ENCODE data around the gene TRAPPC3. TPM values are rescaled to one million over a fixed set of nuclear protein-coding genes. Genes with fewer than 3 reads are reported as not detected.

TRAPPC3 gene
- polyA plus RNA-seq, 1 donor (not counting 4 experiments of a cell fraction or from before 2014, with no cell fraction given), result 173 TPM

- Histone ChIP-seq H3K9ac (ENCODE audit: control insufficient read depth, extremely low read depth, insufficient read depth, low read length) (peak overlapping the region; percentile 88), H3K4me3 (ENCODE audit: control insufficient read depth in 2 of 3, extremely low read depth in 1 of 3, insufficient read depth in 2 of 3, low read depth in 1 of 3, low read length in 3 of 3) (peak overlapping the region; percentile 31 to 59 (median 56)), H4K20me1 (ENCODE audit: control insufficient read depth, extremely low read depth, insufficient read depth, low read length) (peaks cover 8% of the 10 kb centered on the region), H3K27ac (ENCODE audit: control insufficient read depth, insufficient read depth, low read length) (peak overlapping the region; percentile 98), H3K4me1 (ENCODE audit: control insufficient read depth, extremely low read depth, insufficient read depth, low read length) (peaks cover 77% of the 10 kb centered on the region), H3K4me2 (ENCODE audit: control insufficient read depth, extremely low read depth, insufficient read depth, low read depth, low read length) (peak overlapping the region; percentile 95), H3K9me1 (ENCODE audit: control insufficient read depth, extremely low read depth, insufficient read depth, low read length) (no peaks in the 10 kb centered on the region), H3K36me3 (ENCODE audit: control insufficient read depth in 2 of 2, extremely low read depth in 1 of 2, insufficient read depth in 2 of 2, low read length in 2 of 2) (peaks cover 6 to 51% of the 10 kb centered on the region in 2 experiments), H3K9me3 (ENCODE audit: control insufficient read depth, low read depth, low read length) (no peaks in the 10 kb centered on the region), H3K79me2 (ENCODE audit: control insufficient read depth, insufficient read depth, low read length) (peaks cover 98% of the 10 kb centered on the region), H3K27me3 (ENCODE audit: control insufficient read depth, extremely low read depth, insufficient read depth, low read length) (no peaks in the 10 kb centered on the region), H2AFZ (ENCODE audit: control insufficient read depth, low read length) (no peak overlapping the region)
- no peak for TF ChIP-seq EZH2 (IDR thresholded peaks at IDR 0.05; ENCODE audit: low read length)
- TF ChIP-seq, protein P1, sequence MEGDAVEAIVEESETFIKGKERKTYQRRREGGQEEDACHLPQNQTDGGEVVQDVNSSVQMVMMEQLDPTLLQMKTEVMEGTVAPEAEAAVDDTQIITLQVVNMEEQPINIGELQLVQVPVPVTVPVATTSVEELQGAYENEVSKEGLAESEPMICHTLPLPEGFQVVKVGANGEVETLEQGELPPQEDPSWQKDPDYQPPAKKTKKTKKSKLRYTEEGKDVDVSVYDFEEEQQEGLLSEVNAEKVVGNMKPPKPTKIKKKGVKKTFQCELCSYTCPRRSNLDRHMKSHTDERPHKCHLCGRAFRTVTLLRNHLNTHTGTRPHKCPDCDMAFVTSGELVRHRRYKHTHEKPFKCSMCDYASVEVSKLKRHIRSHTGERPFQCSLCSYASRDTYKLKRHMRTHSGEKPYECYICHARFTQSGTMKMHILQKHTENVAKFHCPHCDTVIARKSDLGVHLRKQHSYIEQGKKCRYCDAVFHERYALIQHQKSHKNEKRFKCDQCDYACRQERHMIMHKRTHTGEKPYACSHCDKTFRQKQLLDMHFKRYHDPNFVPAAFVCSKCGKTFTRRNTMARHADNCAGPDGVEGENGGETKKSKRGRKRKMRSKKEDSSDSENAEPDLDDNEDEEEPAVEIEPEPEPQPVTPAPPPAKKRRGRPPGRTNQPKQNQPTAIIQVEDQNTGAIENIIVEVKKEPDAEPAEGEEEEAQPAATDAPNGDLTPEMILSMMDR (optimal IDR thresholded peaks at IDR 0.05 in 1 of 3, IDR thresholded peaks at IDR 0.05 in 1 of 3, conservative IDR thresholded peaks at IDR 0.05 in 1 of 3; ENCODE audit: extremely low read depth in 1 of 3, insufficient read depth in 2 of 3, low read length in 3 of 3), result peak; percentile 23 to 50 (median 31)
- DNase-seq (ENCODE audit: low read depth, low spot score) (no peak), FAIRE-seq (no peak)
- dilution Hi-C loops (cut with MboI; ENCODE audit: extremely low pct_ligation_motif_present, low sequenced_read_pairs), result no loop called here
Observed at GRCh38 chr1:36160949-36161485, 11.7 kb upstream of the TRAPPC3 start.

DNA sequence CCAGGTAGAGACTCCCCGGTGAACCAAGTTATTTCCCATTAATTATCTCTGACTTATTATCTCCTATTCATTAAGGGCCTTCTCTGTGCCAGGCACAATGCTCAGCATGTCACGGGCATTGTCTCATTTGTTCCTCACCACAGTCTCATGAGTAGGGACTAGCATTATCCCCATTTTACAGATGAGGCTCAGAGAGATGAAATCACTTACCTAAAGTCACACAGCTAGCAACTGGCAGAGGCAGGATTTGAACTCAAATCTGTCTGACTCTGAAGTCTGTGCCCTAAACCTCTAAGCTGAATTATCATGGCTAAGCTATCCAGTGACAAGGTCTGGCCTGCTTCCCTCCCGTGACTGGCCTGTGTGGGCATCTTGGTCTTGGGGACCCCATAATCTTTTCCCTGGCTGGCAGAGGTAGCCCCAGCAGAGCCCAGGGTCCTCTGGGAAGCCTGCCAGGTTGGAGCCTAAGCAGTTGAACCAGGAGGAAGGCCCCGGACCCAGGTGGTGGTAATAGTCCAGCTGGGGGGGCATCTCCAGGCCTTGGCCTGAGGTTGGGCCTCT lies 11.2 kb upstream of the TRAPPC3 start:
- H4K20me1 ChIP-seq (ENCODE audit: control insufficient read depth, extremely low read depth, insufficient read depth, low read length), result peaks cover 8% of the 10 kb centered on the region
- TF ChIP-seq, protein P1 (optimal IDR thresholded peaks at IDR 0.05 in 1 of 3, IDR thresholded peaks at IDR 0.05 in 1 of 3, conservative IDR thresholded peaks at IDR 0.05 in 1 of 3; ENCODE audit: extremely low read depth in 1 of 3, insufficient read depth in 2 of 3, low read length in 3 of 3), result no peak
- H3K4me2 ChIP-seq (ENCODE audit: control insufficient read depth, extremely low read depth, insufficient read depth, low read depth, low read length), result peak overlapping the region; percentile 95
- no peak for FAIRE-seq
- H3K27me3 ChIP-seq (ENCODE audit: control insufficient read depth, extremely low read depth, insufficient read depth, low read length), result no peaks in the 10 kb centered on the region
- peak overlapping the region; percentile 88 for H3K9ac ChIP-seq (ENCODE audit: control insufficient read depth, extremely low read depth, insufficient read depth, low read length)
- H3K4me3 ChIP-seq (ENCODE audit: control insufficient read depth in 2 of 3, extremely low read depth in 1 of 3, insufficient read depth in 2 of 3, low read depth in 1 of 3, low read length in 3 of 3), result peak overlapping the region; percentile 31 to 59 (median 56)
- H3K79me2 ChIP-seq (ENCODE audit: control insufficient read depth, insufficient read depth, low read length), result peaks cover 95% of the 10 kb centered on the region
- no peaks in the 10 kb centered on the region for H3K9me1 ChIP-seq (ENCODE audit: control insufficient read depth, extremely low read depth, insufficient read depth, low read length)
- H3K9me3 ChIP-seq (ENCODE audit: control insufficient read depth, low read depth, low read length), result no peaks in the 10 kb centered on the region
- H2AFZ ChIP-seq (ENCODE audit: control insufficient read depth, low read length), result no peak overlapping the region
- H3K4me1 ChIP-seq (ENCODE audit: control insufficient read depth, extremely low read depth, insufficient read depth, low read length), result peaks cover 73% of the 10 kb centered on the region
- dilution Hi-C loops (cut with MboI; ENCODE audit: extremely low pct_ligation_motif_present, low sequenced_read_pairs), result no loop called here
- peaks cover 6 to 49% of the 10 kb centered on the region in 2 experiments for H3K36me3 ChIP-seq (ENCODE audit: control insufficient read depth in 2 of 2, extremely low read depth in 1 of 2, insufficient read depth in 2 of 2, low read length in 2 of 2)
- DNase-seq (ENCODE audit: low read depth, low spot score), result no peak
- peak overlapping the region; percentile 98 for H3K27ac ChIP-seq (ENCODE audit: control insufficient read depth, insufficient read depth, low read length)

All from keratinocyte (primary cell).